Limb (tissue), 2 donors: ENCODE data around the gene IGSF6.
A peak's percentile ranks its signal among the peaks of the same experiment; 100 is the strongest.

Experiments used
- DNase-seq, 2 donors: peaks; one replicate each; pipeline ENCODE4 v3.0.0-alpha.2; 2016; ENCODE audit errors: extremely low spot score in 2 of 2

IGSF6 gene

DNA sequence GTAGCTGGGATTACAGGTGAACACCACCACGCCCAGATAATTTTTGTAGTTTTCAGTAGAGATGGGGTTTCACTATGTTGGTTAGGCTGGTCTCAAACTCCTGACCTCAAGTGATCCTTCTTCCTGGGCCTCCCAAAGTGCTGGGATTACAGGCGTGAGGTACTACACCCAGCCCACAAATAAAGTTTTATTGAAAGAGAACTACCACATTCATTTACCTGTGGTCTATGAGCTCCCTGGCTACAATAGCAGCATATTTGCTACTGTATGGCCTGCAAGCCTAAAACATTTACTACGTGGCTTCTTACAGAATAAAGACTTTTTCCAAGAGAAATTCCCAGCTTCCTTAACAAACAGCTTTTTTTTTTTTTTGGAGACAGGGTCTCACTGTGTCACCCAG, 49.6 kb downstream of the IGSF6 start:
- no peak for DNase-seq

DNA sequence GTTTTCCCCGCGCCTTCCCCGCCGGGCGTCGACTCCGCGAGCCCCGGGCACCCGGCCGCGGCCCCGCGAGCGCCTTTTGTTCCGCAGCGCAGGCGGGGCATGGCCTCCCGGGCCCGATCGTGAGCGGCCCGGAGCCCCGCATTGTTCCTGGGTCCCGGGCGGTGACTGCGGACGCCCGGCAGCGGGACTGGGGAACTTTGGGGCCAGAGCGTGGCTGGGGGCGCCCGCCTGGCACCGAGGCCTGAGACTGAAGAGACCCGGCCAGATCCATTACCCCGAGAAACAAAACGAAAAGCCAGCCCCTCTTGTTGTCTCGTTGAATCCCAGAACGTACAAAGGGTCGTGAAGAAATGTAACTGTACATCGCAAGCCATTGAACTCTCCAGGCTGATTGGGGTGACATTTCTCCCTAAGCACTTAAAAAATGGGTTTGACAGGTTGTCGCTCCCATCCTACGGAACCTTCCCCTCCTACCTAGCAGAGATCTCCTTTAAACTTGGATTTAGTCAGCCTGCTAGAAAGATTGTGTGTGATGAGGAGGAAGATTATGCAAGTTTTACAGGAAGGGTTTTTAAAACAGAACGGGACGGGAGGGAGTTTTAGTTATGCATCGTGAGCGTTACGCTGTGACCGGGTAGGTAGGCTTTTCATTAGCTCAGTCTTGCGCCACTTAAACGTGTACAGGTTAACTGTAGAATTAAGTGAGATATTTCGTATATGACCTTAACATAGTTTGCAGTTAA, 52.2 kb downstream of the IGSF6 start:
- no peak for DNase-seq

DNA sequence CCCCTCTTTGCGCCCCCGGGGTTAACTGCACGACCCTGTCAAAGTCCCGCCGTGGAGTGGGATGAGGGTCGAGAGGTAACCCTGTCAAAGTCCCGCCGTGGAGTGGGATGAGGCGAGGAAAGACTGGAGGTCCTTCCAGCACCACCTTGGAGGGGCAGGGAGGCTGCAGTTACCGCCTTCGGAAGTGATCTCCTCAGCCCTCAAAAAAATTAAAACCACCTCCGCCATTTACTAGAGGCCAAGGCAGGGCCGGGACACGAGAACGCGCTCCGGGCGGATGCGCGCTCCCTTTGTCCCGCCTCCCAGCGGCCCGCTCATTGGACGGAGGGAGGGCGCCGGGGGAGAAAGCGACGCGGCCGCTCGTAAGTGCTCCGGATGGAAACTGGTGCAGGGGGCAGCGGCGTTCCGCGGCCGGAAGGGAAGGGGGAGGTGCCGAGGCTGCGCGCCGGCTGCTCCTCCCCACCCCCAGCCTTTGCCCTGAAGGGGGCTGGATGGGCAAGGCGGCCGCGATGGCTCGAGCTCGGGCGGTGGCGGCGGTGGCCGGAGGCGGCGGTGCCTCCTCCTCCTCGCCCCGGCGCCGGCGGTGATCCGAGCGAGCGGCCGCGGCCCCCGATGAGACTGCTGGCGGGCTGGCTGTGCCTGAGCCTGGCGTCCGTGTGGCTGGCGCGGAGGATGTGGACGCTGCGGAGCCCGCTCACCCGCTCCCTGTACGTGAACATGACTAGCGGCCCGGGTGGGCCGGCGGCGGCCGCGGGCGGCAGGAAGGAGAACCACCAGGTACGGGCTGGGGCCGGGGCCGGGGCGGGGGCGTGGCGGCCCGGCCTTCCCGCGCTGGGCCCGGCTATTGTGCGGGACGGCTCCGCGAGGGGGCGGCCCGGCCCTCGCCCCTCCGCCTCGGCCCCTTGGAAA, 53.0 kb downstream of the IGSF6 start, which contains the start of gene METTL9:
TSS of gene METTL9 (plus strand) at position 456 of the 909 bp plus-strand sequence. CDS start at position 613, 157 bp downstream.
- DNase-seq = peak; percentile 94 to 98

DNA sequence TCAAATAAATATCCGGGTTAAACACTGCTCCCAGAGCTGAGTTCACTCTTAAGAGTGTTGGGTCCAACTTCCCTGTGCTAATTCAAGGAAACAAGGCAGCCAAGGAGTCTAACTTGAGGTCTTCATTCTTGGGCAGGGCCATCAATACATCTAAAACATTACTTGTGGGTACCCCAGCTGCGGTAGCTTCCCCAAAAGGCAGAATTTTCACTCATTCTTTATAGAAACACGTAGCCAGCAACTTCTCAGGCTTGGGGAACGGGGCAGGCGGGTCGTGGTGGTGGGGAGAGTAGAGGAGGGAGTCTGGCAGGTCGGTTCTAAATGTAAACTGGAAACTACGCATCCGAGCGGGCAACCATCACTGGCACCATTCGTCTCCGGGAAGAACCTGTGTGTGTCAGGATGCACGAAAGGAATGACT, 53.7 kb downstream of the IGSF6 start:
- peak in 1 of 2 donors; percentile 10 for DNase-seq

DNA sequence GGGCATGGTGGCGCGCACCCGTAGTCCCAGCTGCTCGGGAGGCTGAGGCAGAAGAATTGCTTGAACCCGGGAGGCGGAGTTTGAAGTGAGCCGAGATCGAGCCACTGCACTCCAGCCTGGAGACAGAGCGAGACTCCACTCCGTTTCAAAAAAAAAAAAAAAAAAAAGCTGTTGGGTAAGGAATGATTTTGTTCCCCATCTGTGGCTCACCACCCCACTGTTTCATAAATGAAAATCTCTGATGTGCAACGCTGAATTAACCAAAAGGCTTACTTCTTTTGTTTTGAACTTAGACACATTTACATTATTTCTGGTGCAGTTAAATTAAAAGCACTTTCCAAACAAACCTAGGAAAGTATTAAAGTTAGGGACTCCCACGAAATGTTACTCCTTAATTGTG, 54.2 kb downstream of the IGSF6 start:
- DNase-seq = no peak

DNA sequence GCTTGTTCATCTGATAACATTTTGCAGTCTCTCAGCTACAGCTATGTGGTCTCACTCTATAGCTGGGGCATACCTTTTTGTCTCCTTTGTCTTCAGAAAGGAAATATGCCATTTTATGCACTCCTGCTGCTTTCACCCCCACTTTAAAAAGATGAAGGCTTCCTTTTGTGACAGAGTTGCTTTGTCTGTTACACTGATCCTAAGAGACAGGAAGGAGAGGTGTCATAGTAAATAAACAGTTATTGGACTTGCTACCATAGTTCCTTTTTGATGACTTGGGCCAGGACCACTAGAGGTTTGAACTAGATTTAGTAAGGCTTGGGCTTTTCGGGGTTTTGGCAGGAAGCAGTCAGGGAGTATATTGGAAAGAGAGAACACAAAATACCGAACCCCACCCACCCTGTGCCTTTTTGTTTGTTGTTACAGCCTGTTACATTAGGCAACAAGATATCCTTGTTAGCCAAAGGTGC, 54.8 kb downstream of the IGSF6 start:
- no peak for DNase-seq

DNA sequence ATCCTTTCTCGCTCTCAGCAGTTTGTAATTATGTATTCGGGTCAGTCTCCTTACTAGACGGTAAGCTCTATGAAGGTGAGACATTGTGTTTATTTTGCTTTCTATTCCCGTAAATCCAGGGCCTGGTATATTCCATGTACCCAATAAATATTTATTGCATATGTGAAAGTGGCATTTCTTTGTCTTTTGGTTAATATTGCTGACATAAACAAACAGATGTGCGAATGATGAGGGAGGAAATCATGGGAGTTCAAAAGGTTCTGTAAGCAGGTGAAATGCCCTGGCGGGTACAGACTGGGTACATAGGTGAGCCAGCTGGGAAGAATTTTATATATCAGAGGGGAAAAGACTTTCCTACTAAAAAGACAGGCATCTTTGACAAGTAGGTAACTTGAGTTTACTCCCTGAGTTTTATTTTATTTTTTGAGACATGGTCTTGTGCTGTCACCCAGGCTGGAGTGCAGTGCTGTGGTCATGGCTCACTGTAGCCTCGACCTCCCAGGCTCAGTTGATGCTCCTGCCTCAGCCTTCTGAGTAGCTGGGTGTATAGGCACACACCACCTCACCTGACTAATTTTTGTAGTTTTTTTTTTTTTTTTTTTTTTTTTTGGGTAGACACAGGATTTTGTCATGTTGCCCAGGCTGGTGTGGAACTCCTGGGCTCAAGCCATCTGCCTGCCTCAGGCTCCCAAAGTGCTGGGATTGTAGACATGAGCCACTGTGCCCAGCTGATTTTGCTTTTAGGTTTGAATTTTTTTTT, 58.7 kb downstream of the IGSF6 start:
- no peak for DNase-seq

DNA sequence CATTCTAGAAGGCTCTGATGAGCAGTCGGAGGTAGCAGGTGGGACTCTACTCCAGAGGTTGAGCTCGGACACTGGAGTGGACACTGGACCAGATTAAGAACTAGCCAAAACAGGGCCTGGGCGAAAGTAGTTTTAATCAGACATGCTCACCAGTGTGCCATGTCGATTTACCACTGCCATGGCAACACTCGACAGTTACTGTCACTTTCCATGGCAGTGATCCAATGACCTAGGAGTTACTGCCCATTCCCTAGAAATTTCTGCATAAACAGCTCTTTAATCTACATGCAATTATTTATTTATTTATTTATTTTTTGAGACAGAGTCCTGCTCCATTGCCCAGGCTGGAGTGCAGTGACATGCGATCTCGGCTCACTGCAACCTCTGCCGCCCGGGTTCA, 60.2 kb downstream of the IGSF6 start:
- DNase-seq = no peak

DNA sequence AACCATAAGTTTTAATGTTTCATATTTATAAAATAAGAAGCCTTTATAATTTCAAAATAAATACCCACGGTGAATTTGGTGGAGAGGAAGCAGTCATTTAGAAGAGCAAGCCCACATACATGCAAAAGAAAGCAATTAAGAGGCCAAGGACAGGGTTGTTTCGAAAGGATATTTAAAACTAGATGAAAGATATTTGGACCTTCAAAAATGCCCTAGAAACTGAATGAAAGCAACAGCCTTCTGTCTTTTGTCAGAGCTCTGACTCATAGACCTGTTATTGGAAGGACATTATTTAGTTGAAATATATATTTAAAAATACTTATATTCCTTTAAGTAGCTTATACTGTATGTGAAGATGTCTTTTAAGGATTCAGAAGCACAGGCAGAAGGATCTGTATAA, 61.6 kb downstream of the IGSF6 start:
- no peak for DNase-seq

DNA sequence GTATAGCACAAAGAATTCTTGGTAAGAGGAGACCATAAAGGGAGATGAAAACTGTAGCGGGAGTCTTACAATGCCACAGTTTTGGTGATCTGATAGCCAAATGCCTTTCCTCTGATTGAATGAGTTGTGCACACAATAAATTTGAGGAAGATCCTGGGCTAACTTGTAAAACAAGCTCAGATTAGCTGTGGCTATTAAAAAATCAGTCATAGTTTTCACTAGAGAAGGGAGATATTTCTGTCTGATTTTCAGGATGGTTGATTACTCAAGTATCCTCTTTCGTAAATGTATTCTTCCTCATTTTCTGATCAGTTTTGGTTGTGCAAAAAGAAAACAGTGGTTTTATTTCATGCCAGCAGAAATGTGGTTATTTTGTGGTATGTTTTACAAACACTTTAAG, 62.1 kb downstream of the IGSF6 start:
- DNase-seq = no peak

DNA sequence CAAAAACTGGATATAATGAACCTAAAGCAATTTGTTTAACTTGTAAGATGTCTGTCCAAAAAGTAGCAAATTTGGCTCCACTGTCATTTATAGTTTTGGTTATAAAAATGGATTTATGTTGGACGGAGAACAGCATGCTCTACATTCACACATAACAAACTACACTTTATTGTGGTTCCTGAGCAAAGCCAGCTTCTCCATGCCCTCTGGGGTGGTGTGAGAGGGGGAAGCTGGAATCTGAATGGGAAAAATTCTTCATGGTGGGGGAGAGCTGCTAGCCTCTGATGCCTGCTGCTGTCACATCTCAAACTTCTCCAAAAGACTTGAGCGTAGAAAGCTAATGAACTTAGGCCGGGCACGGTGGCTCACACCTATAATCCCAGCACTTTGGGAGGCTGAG, 62.9 kb downstream of the IGSF6 start:
- DNase-seq = no peak
